H1 (cell line): Measurements from ENCODE around the gene HACD2. TPM values are rescaled to one million over a fixed set of nuclear protein-coding genes. Genes with fewer than 3 reads are reported as not detected.

ENCODE experiments used
- BRCA1 ChIP-seq: IDR thresholded peaks from 2 replicates; pipeline ENCODE4 v1.6.1; 2012; ENCODE audit warnings: low read depth, low read length, improper control_type of control experiment
- RNF2 ChIP-seq: fragments of 200-900, 300-1000 bp; sonication (generic); IDR thresholded peaks from 2 replicates; pipeline ENCODE4 v1.7.1; 2016; ENCODE audit warnings: borderline replicate concordance, low read depth, mild to moderate bottlenecking, antibody characterized with exemption, low read length; ENCODE audit not compliant: poor library complexity, severe bottlenecking; ENCODE audit errors: missing control alignments
- polyA plus RNA-seq, 7 experiments: library from polyadenylated mRNA; depleted of rRNA in 3 of 7; stranded (reverse) in 5 of 7; unstranded in 2 of 7; fragments of >200 nt in 5 of 7; fragments of 200-250 nt in 2 of 7; gene quantifications; 1 replicate in 5 of 7; 2 replicates in 1 of 7; 4 replicates in 1 of 7; pipeline versions ENCODE4 v1.2.1 to v1.2.3, GENCODE V29; 2011 to 2013; ENCODE audit warnings: missing spikeins in 2 of 7, mixed read lengths in 2 of 7
- total RNA-seq: library from RNA; stranded (reverse); fragmentation: NEBNext Ultra II Directional; extraction: Animal tissue kit (Norgen Biotek cat#: 25700); gene quantifications from 2 replicates; pipeline ENCODE4 v1.2.1, GENCODE V29; 2021
- TF ChIP-seq, protein P1 (sequence below), 3 experiments: IDR thresholded peaks; 1 replicate in 2 of 3; 2 replicates in 1 of 3; pipeline versions ENCODE4 v1.5.1 to v1.6.1; 2011; ENCODE audit warnings: low read length in 3 of 3, mild to moderate bottlenecking in 3 of 3, inconsistent platforms in 2 of 3, low read depth in 1 of 3, moderate library complexity in 1 of 3; ENCODE audit not compliant: insufficient read depth in 1 of 3; ENCODE audit errors: control extremely low read depth in 1 of 3

Gene HACD2
- total and polyA plus RNA-seq, 2 of the 8 experiments (the other 6 are each of a cell fraction or from before 2014, with no cell fraction given), result 24.9 to 31.2 TPM

DNA sequence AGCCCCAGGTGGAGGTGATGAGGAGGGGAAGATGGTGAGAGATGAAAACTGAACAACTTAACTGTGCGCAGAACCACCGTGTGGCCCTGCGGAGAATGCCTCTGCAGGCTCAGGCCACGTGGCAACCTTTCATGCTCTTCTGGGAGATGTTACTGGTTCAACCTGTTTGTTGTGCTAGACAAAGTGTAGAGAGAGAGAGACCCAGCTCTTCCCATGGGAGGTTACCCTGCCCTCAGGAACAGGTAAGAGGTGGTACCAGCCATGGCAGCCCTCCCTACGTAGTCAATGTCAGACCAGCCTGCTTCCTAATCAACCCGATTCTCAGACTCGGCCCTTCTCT, 37.0 kb upstream of the HACD2 start (continued):
- TF ChIP-seq, protein P1, sequence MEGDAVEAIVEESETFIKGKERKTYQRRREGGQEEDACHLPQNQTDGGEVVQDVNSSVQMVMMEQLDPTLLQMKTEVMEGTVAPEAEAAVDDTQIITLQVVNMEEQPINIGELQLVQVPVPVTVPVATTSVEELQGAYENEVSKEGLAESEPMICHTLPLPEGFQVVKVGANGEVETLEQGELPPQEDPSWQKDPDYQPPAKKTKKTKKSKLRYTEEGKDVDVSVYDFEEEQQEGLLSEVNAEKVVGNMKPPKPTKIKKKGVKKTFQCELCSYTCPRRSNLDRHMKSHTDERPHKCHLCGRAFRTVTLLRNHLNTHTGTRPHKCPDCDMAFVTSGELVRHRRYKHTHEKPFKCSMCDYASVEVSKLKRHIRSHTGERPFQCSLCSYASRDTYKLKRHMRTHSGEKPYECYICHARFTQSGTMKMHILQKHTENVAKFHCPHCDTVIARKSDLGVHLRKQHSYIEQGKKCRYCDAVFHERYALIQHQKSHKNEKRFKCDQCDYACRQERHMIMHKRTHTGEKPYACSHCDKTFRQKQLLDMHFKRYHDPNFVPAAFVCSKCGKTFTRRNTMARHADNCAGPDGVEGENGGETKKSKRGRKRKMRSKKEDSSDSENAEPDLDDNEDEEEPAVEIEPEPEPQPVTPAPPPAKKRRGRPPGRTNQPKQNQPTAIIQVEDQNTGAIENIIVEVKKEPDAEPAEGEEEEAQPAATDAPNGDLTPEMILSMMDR (IDR thresholded peaks at IDR 0.05; ENCODE audit: control extremely low read depth in 1 of 3, insufficient read depth in 1 of 3, low read depth in 1 of 3, low read length in 3 of 3), result no peak
- TF ChIP-seq BRCA1, result no peak
- no peak for TF ChIP-seq RNF2
- TF ChIP-seq, all 59 proteins: peak for 0
